ENCODE results near the gene ESAM. TPM values are rescaled to one million over a fixed set of nuclear protein-coding genes. Genes with fewer than 3 reads are reported as not detected.

ESAM gene
- polyA plus RNA-seq, 1 donor from 2014 or later = 0.77 TPM

DNA sequence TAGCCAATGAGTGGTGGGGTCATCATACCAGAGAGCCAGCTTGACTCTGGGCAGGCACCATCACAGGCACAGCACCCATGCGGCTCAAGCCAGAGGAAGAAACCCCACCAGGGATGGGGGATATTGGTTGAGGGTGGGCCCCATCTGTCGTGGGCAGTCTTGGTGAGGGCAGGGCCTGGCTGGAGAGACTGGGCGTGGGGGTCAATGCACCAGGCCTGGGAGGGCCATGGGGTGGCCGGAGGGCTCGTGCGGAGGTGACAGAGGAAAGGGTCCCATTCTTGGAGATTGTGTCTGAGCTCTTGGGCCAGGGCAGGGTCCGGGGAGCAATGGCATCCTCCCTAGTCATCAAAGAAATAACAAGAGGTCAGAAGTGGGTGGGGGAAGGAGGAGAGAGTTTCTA, 8.5 kb downstream of the ESAM start:
- H4K20me1 ChIP-seq (ENCODE audit: insufficient read depth) = no peaks in the 10 kb centered on the region
- H3K4me2 ChIP-seq (ENCODE audit: low read length) = no peak overlapping the region
- no peaks in the 10 kb centered on the region for H3K79me2 ChIP-seq (replicated peaks; ENCODE audit: insufficient read depth, low read length)
- no peak overlapping the region for H3K27ac ChIP-seq (ENCODE audit: low read length)
- H3K9ac ChIP-seq (ENCODE audit: low read length) = no peak overlapping the region
- no peaks in the 10 kb centered on the region for H3K36me3 ChIP-seq (ENCODE audit: insufficient read depth, low read length)
- no peak overlapping the region for H3K4me3 ChIP-seq (ENCODE audit: low read length)
- TF ChIP-seq, protein P1, sequence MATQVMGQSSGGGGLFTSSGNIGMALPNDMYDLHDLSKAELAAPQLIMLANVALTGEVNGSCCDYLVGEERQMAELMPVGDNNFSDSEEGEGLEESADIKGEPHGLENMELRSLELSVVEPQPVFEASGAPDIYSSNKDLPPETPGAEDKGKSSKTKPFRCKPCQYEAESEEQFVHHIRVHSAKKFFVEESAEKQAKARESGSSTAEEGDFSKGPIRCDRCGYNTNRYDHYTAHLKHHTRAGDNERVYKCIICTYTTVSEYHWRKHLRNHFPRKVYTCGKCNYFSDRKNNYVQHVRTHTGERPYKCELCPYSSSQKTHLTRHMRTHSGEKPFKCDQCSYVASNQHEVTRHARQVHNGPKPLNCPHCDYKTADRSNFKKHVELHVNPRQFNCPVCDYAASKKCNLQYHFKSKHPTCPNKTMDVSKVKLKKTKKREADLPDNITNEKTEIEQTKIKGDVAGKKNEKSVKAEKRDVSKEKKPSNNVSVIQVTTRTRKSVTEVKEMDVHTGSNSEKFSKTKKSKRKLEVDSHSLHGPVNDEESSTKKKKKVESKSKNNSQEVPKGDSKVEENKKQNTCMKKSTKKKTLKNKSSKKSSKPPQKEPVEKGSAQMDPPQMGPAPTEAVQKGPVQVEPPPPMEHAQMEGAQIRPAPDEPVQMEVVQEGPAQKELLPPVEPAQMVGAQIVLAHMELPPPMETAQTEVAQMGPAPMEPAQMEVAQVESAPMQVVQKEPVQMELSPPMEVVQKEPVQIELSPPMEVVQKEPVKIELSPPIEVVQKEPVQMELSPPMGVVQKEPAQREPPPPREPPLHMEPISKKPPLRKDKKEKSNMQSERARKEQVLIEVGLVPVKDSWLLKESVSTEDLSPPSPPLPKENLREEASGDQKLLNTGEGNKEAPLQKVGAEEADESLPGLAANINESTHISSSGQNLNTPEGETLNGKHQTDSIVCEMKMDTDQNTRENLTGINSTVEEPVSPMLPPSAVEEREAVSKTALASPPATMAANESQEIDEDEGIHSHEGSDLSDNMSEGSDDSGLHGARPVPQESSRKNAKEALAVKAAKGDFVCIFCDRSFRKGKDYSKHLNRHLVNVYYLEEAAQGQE (IDR thresholded peaks at IDR 0.05; ENCODE audit: borderline replicate concordance) = no peak
- TF ChIP-seq, protein P2, sequence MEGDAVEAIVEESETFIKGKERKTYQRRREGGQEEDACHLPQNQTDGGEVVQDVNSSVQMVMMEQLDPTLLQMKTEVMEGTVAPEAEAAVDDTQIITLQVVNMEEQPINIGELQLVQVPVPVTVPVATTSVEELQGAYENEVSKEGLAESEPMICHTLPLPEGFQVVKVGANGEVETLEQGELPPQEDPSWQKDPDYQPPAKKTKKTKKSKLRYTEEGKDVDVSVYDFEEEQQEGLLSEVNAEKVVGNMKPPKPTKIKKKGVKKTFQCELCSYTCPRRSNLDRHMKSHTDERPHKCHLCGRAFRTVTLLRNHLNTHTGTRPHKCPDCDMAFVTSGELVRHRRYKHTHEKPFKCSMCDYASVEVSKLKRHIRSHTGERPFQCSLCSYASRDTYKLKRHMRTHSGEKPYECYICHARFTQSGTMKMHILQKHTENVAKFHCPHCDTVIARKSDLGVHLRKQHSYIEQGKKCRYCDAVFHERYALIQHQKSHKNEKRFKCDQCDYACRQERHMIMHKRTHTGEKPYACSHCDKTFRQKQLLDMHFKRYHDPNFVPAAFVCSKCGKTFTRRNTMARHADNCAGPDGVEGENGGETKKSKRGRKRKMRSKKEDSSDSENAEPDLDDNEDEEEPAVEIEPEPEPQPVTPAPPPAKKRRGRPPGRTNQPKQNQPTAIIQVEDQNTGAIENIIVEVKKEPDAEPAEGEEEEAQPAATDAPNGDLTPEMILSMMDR (IDR thresholded peaks at IDR 0.05; ENCODE audit: poor library complexity, severe bottlenecking) = no peak
- TF ChIP-seq EP300 (conservative IDR thresholded peaks at IDR 0.05; ENCODE audit: poor library complexity, severe bottlenecking) (no peak), POLR2AphosphoS5 (IDR thresholded peaks at IDR 0.05) (no peak), RAD21 (conservative IDR thresholded peaks at IDR 0.05) (no peak), TAF1 (IDR thresholded peaks at IDR 0.05; ENCODE audit: low read depth) (no peak)
- H3K9me2 ChIP-seq (ENCODE audit: insufficient read depth, low read length) = no peaks in the 10 kb centered on the region
- no peaks in the 10 kb centered on the region for H3K9me3 ChIP-seq (ENCODE audit: low read length)
- no peaks in the 10 kb centered on the region for H3F3A ChIP-seq (ENCODE audit: insufficient read depth, low read length, poor library complexity, severe bottlenecking)
- H2AFZ ChIP-seq (ENCODE audit: low read depth, low read length) = no peak overlapping the region
- H3K27me3 ChIP-seq (ENCODE audit: insufficient read depth, low read depth, low read length) = peaks cover 97% of the 10 kb centered on the region

DNA sequence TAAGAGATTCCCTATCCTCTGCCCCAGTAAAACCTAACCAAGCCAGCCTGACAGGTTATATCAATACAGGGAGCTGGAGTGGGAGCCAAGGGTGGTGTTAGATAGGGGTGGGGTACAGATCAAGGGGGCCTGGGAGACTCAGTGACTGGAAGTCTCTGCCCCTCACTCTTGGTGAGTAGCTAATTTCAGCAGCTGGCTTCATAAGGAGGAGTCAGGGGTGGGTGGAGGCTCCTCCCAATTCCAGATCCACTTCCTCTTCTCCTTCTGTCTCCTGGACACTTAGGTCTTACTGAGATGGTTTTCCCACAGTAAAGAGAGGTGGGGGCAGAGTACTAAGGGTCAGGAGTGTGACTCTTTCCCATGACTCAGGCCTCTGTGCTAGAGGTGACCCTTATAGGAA, 8.9 kb downstream of the ESAM start:
- Histone ChIP-seq H3K9ac (ENCODE audit: low read length) (no peak overlapping the region), H3K27ac (ENCODE audit: low read length) (no peak overlapping the region), H3K4me2 (ENCODE audit: low read length) (no peak overlapping the region), H4K20me1 (ENCODE audit: insufficient read depth) (no peaks in the 10 kb centered on the region), H3K4me3 (ENCODE audit: low read length) (no peak overlapping the region), H2AFZ (ENCODE audit: low read depth, low read length) (no peak overlapping the region), H3K27me3 (ENCODE audit: insufficient read depth, low read depth, low read length) (peaks cover 97% of the 10 kb centered on the region), H3K9me2 (ENCODE audit: insufficient read depth, low read length) (no peaks in the 10 kb centered on the region), H3K9me3 (ENCODE audit: low read length) (no peaks in the 10 kb centered on the region), H3K36me3 (ENCODE audit: insufficient read depth, low read length) (no peaks in the 10 kb centered on the region), H3F3A (ENCODE audit: insufficient read depth, low read length, poor library complexity, severe bottlenecking) (no peaks in the 10 kb centered on the region), H3K79me2 (replicated peaks; ENCODE audit: insufficient read depth, low read length) (no peaks in the 10 kb centered on the region)
- TF ChIP-seq, protein P1 (IDR thresholded peaks at IDR 0.05; ENCODE audit: borderline replicate concordance) = no peak
- TF ChIP-seq POLR2AphosphoS5 (IDR thresholded peaks at IDR 0.05) (no peak), SMC3 (conservative IDR thresholded peaks at IDR 0.05; ENCODE audit: poor library complexity) (no peak), EP300 (conservative IDR thresholded peaks at IDR 0.05; ENCODE audit: poor library complexity, severe bottlenecking) (no peak), MXI1 (conservative IDR thresholded peaks at IDR 0.05; ENCODE audit: poor library complexity, severe bottlenecking) (no peak), RAD21 (conservative IDR thresholded peaks at IDR 0.05) (no peak), EZH2 (IDR thresholded peaks at IDR 0.05; ENCODE audit: borderline replicate concordance, insufficient read depth, low read length, poor library complexity, severe bottlenecking) (no peak), TAF1 (IDR thresholded peaks at IDR 0.05; ENCODE audit: low read depth) (no peak)
- TF ChIP-seq, protein P2 (IDR thresholded peaks at IDR 0.05; ENCODE audit: poor library complexity, severe bottlenecking) = no peak
